GM10248 (cell line): Measurements from ENCODE around the gene HDAC4.

Experiments
- CTCF ChIA-PET: fragments of 300-600 bp; sonication (Branson Sonifier 250); formaldehyde crosslinking; extraction: SDS; loops from one replicate; lab custom pipeline; 2021; ENCODE audit warnings: antibody characterized with exemption; lab: Yijun Ruan, JAX
- POLR2A ChIA-PET: fragments of 350-650 bp; sonication (Branson Sonifier 250); formaldehyde crosslinking; extraction: SDS; loops from one replicate; lab custom pipeline; 2020; ENCODE audit warnings: antibody characterized with exemption; lab: Yijun Ruan, JAX
- DNase-seq: peaks from one replicate; pipeline ENCODE4 v3.0.0; 2012; ENCODE audit errors: extremely low spot score
- CTCF ChIP-seq: IDR thresholded peaks from 2 replicates; pipeline ENCODE4 v1.5.1; 2012; ENCODE audit warnings: mild to moderate bottlenecking, low read depth; ENCODE audit errors: extremely low read depth, missing control alignments, control extremely low read depth

The HDAC4 gene

GRCh38 chr2:239354791-239355136 is 46.1 kb downstream of the HDAC4 start:
- CTCF ChIA-PET = no interaction called here
- no peak for TF ChIP-seq CTCF
- no peak for DNase-seq
- POLR2A ChIA-PET = no interaction called here

- DNase-seq = no peak
- POLR2A ChIA-PET = no interaction called here
- no peak for TF ChIP-seq CTCF
- CTCF ChIA-PET = no interaction called here
Measured at GRCh38 chr2:239354132-239354790, 46.6 kb downstream of the HDAC4 start.

GRCh38 chr2:239353692-239354091 is 47.1 kb downstream of the HDAC4 start:
- no peak for TF ChIP-seq CTCF
- ChIA-PET CTCF (no interaction called here), POLR2A (no interaction called here)

GRCh38 chr2:239351687-239352086 is 49.1 kb downstream of the HDAC4 start:
- TF ChIP-seq CTCF = no peak
- no peak for DNase-seq
- POLR2A ChIA-PET = no interaction called here
- CTCF ChIA-PET = no interaction called here

More at GRCh38 chr2:239353692-239354091, 47.1 kb downstream of the HDAC4 start:
- DNase-seq = no peak

GRCh38 chr2:239349453-239350135 is 51.2 kb downstream of the HDAC4 start:
- no peak for TF ChIP-seq CTCF
- POLR2A ChIA-PET = no interaction called here
- CTCF ChIA-PET = no interaction called here
- DNase-seq = no peak

- CTCF ChIA-PET = no interaction called here
- POLR2A ChIA-PET = no interaction called here
- no peak for TF ChIP-seq CTCF
- DNase-seq = no peak
Measured at GRCh38 chr2:239348563-239349452, 52.0 kb downstream of the HDAC4 start.
